Hepatocyte (in vitro differentiated cells): ENCODE data around the gene SNX27. TPM values are rescaled to one million over a fixed set of nuclear protein-coding genes. Genes with fewer than 3 reads are reported as not detected.

Source experiments
- DNase-seq: peaks from one replicate; pipeline ENCODE4 v3.0.0-alpha.2; 2016; ENCODE audit warnings: low spot score
- H2AFZ ChIP-seq: fragments of 200-600 bp; sonication (generic); 2 replicates; pipeline ENCODE4 v1.6.0; 2016; ENCODE audit warnings: antibody characterized with exemption, mild to moderate bottlenecking
- H3K27ac ChIP-seq: fragments of 200-600 bp; sonication (generic); 2 replicates; pipeline ENCODE4 v1.5.1; 2016; ENCODE audit warnings: mild to moderate bottlenecking
- H3K27me3 ChIP-seq: fragments of 200-600 bp; sonication (generic); 2 replicates; pipeline ENCODE4 v1.6.1; 2016
- H3K36me3 ChIP-seq: fragments of 200-600 bp; sonication (generic); replicated peaks from 2 replicates; pipeline ENCODE4 v1.5.1; 2016; ENCODE audit warnings: low read depth; ENCODE audit not compliant: insufficient read depth
- H3K4me1 ChIP-seq: fragments of 200-600 bp; sonication (generic); 2 replicates; pipeline ENCODE4 v1.5.1; 2016; ENCODE audit warnings: mild to moderate bottlenecking, moderate library complexity; ENCODE audit not compliant: insufficient read depth
- H3K4me2 ChIP-seq: fragments of 200-600 bp; sonication (generic); 2 replicates; pipeline ENCODE4 v1.6.0; 2016
- H3K4me3 ChIP-seq: fragments of 200-600 bp; sonication (generic); 2 replicates; pipeline ENCODE4 v1.5.1; 2016; ENCODE audit warnings: mild to moderate bottlenecking
- H3K79me2 ChIP-seq: fragments of 200-600 bp; sonication (generic); 2 replicates; pipeline ENCODE4 v1.6.0; 2017; ENCODE audit warnings: mild to moderate bottlenecking
- H3K9me2 ChIP-seq: fragments of 200-600 bp; sonication (generic); replicated peaks from 2 replicates; pipeline ENCODE4 v1.6.0; 2017; ENCODE audit warnings: mild to moderate bottlenecking; ENCODE audit not compliant: insufficient read depth
- H3K9me3 ChIP-seq: fragments of 200-600 bp; sonication (generic); 2 replicates; pipeline ENCODE4 v1.5.1; 2016; ENCODE audit warnings: low read depth, mild to moderate bottlenecking
- H4K20me1 ChIP-seq: fragments of 200-600 bp; sonication (generic); 2 replicates; pipeline ENCODE4 v1.6.0; 2016; ENCODE audit warnings: mild to moderate bottlenecking; ENCODE audit not compliant: insufficient read depth, poor library complexity, severe bottlenecking
- EZH2 ChIP-seq: fragments of 200-600 bp; sonication (generic); IDR thresholded peaks from 2 replicates; pipeline ENCODE4 v1.6.1; 2016; ENCODE audit warnings: antibody characterized with exemption, mild to moderate bottlenecking, borderline replicate concordance
- EZH2phosphoT487 ChIP-seq: fragments of 200-600 bp; sonication (generic); IDR thresholded peaks from one replicate; pipeline ENCODE4 v1.6.1; 2018; ENCODE audit warnings: antibody characterized with exemption, mild to moderate bottlenecking, low read depth, moderate library complexity; ENCODE audit not compliant: unreplicated experiment, severe bottlenecking
- WGBS: methylation state at CpG from one replicate; pipeline ENCODE4 v1.1.6; 2016; ENCODE audit warnings: low lambda C conversion rate; ENCODE audit errors: missing lambda C conversion rate; 5-methylcytosine and 5-hydroxymethylcytosine counted together
- polyA plus RNA-seq: library from polyadenylated mRNA; unstranded; fragments of >200 nt; fragmentation: Nextera tagmentation; extraction: Ambion mirVana; gene quantifications from 2 replicates; pipeline ENCODE4 v1.2.1, GENCODE V29; 2016
- total RNA-seq: library from RNA; depleted of rRNA; stranded (reverse); fragments of >200 nt; gene quantifications from 2 replicates; pipeline ENCODE4 v1.2.3, GENCODE V29; 2014
- TF ChIP-seq, protein P1 (sequence below): fragments of 200-600 bp; sonication (generic); IDR thresholded peaks from 2 replicates; pipeline ENCODE4 v1.5.1; 2016; ENCODE audit warnings: antibody characterized with exemption, mild to moderate bottlenecking; ENCODE audit not compliant: poor library complexity

The SNX27 gene
- total and polyA plus RNA-seq, 2 experiments from 2014 or later = 24.0 to 38.7 TPM

DNA sequence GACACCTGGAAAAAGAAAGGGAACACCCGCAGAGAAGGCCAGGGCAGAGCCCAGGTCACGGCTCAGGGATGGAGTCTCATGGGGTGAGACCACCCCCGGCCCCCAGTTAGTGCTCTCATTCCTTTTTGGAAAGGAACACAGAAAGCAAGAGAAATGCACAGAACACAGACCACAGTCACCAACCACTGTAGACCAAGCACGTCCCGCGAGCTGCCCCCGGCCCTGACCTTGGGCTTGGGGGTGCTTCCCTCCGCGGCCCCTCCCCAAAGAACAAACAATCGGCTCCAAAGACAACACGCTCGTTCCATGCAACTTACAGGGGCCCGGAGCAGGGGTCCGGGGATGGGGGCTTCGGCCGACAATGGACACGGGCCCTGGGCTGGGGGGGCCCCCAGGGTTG is 92.0 kb downstream of the SNX27 start:
- Histone ChIP-seq H3K9me3 (no peaks in the 10 kb centered on the region), H3K27ac (no peak overlapping the region), H3K79me2 (no peaks in the 10 kb centered on the region), H3K9me2 (no peaks in the 10 kb centered on the region), H3K4me1 (no peaks in the 10 kb centered on the region), H3K36me3 (no peaks in the 10 kb centered on the region), H3K4me3 (no peak overlapping the region), H3K4me2 (no peak overlapping the region), H4K20me1 (no peaks in the 10 kb centered on the region), H2AFZ (no peak overlapping the region), H3K27me3 (no peaks in the 10 kb centered on the region)
- no peak for TF ChIP-seq EZH2
- TF ChIP-seq EZH2phosphoT487 = no peak
- TF ChIP-seq, protein P1, sequence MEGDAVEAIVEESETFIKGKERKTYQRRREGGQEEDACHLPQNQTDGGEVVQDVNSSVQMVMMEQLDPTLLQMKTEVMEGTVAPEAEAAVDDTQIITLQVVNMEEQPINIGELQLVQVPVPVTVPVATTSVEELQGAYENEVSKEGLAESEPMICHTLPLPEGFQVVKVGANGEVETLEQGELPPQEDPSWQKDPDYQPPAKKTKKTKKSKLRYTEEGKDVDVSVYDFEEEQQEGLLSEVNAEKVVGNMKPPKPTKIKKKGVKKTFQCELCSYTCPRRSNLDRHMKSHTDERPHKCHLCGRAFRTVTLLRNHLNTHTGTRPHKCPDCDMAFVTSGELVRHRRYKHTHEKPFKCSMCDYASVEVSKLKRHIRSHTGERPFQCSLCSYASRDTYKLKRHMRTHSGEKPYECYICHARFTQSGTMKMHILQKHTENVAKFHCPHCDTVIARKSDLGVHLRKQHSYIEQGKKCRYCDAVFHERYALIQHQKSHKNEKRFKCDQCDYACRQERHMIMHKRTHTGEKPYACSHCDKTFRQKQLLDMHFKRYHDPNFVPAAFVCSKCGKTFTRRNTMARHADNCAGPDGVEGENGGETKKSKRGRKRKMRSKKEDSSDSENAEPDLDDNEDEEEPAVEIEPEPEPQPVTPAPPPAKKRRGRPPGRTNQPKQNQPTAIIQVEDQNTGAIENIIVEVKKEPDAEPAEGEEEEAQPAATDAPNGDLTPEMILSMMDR = no peak
- WGBS = 71% methylated on average over 15 of the region's 17 CpGs
- DNase-seq = no peak

DNA sequence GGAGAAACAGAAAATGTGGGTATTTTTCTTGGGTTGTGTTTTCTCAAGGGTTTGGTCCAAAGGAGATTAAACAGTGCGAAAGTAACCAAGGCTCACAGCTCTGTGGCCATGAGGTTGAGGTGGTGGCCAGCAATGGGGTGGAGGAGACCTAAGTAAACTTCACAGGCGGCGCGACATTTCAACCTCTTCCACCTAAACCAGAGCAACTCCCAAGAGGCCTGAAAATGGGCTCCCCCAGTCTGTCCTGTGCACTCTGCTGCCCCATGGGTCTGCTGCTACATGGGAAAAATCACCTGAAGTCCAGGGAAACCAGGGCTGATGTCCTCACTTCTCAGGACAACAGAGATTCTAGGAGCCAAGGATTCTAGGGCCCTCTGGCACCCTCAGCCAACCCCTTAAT is 92.4 kb downstream of the SNX27 start:
- no peak overlapping the region for H2AFZ ChIP-seq
- H3K27ac ChIP-seq = no peak overlapping the region
- no peaks in the 10 kb centered on the region for H3K79me2 ChIP-seq
- H3K4me3 ChIP-seq = no peak overlapping the region
- no peak for DNase-seq
- H3K27me3 ChIP-seq = no peaks in the 10 kb centered on the region
- H3K4me2 ChIP-seq = no peak overlapping the region
- WGBS = 93% methylated on average over 4 of the region's 4 CpGs
- TF ChIP-seq, protein P1 = no peak
- TF ChIP-seq EZH2 (no peak), EZH2phosphoT487 (no peak)
- no peaks in the 10 kb centered on the region for H4K20me1 ChIP-seq
- no peaks in the 10 kb centered on the region for H3K4me1 ChIP-seq
- H3K36me3 ChIP-seq = no peaks in the 10 kb centered on the region
- H3K9me2 ChIP-seq = no peaks in the 10 kb centered on the region
- no peaks in the 10 kb centered on the region for H3K9me3 ChIP-seq

DNA sequence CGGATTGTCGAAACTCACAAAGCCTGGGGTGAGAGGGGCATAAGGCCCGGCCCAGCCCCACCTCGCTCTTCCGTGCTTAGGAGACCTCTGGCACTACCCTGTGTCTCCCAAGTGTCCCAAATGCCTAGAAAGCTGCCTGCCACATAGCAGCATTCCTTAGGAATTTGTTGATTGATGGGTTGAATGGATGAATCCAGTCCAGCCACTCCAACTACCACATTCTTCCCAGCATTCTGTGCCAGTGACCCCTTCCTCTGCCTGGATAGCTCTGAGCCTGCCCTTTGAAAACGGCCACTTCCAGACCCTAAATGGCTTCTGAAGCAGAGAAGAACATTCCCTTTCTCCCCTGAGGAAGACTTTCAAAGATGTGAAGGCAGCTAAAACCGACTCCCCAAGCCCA is 93.3 kb downstream of the SNX27 start:
- Histone ChIP-seq H3K4me1 (no peaks in the 10 kb centered on the region), H3K4me2 (no peak overlapping the region), H3K9me2 (no peaks in the 10 kb centered on the region), H3K27ac (no peak overlapping the region), H2AFZ (no peak overlapping the region), H4K20me1 (no peaks in the 10 kb centered on the region), H3K36me3 (no peaks in the 10 kb centered on the region), H3K79me2 (no peaks in the 10 kb centered on the region), H3K27me3 (no peaks in the 10 kb centered on the region), H3K9me3 (no peaks in the 10 kb centered on the region), H3K4me3 (no peak overlapping the region)
- WGBS = 91% methylated on average over 7 of the region's 7 CpGs
- TF ChIP-seq EZH2phosphoT487 = no peak
- TF ChIP-seq EZH2 = no peak
- TF ChIP-seq, protein P1 = no peak
- no peak for DNase-seq
